ENCODE results near the gene MYBPHL. TPM values are rescaled to one million over a fixed set of nuclear protein-coding genes. Genes with fewer than 3 reads are reported as not detected.

The MYBPHL gene
- total and polyA plus RNA-seq, 4 donors, result 0.34 to 3.3 (median 1.4) TPM

- ATAC-seq (ENCODE audit: insufficient read depth, low FRiP score) (no peak), DNase-seq (no peak)
- H3K4me3 ChIP-seq, result no peak overlapping the region
- no peak for TF ChIP-seq CTCF (IDR thresholded peaks at IDR 0.05; ENCODE audit: control extremely low read depth, extremely low read depth)
- WGBS, 2 donors, result 97 to 98% methylated on average over 31 of the region's 31 CpGs
- no peak overlapping the region for H3K9ac ChIP-seq (ENCODE audit: insufficient read depth in 1 of 2, low read length in 2 of 2)
- H3K4me1 ChIP-seq (ENCODE audit: control insufficient read depth in 5 of 5, insufficient read depth in 5 of 5, low read length in 5 of 5), result peaks cover 0 to 40% (median 19%) of the 10 kb centered on the region in 5 donors
- H3K27ac ChIP-seq (ENCODE audit: low read depth in 1 of 2, low read length in 1 of 2), result no peak overlapping the region
- H3K9me3 ChIP-seq (ENCODE audit: control insufficient read depth in 4 of 4, insufficient read depth in 3 of 4, low read length in 3 of 4), result no peaks in the 10 kb centered on the region
- H3K36me3 ChIP-seq (ENCODE audit: control insufficient read depth in 4 of 4, insufficient read depth in 4 of 4, low read length in 4 of 4), result no peaks in the 10 kb centered on the region
- H3K27me3 ChIP-seq (ENCODE audit: control insufficient read depth in 3 of 3, insufficient read depth in 3 of 3, low read length in 2 of 3), result no peaks in the 10 kb centered on the region
Observed at GRCh38 chr1:109252167-109252892, 54.5 kb downstream of the MYBPHL start.

GRCh38 chr1:109251277-109252166 is 55.3 kb downstream of the MYBPHL start:
- Histone ChIP-seq H3K9me3 (ENCODE audit: control insufficient read depth in 4 of 4, insufficient read depth in 3 of 4, low read length in 3 of 4) (no peaks in the 10 kb centered on the region), H3K4me1 (ENCODE audit: control insufficient read depth in 5 of 5, insufficient read depth in 5 of 5, low read length in 5 of 5) (peaks cover 0 to 40% (median 19%) of the 10 kb centered on the region in 5 donors), H3K9ac (ENCODE audit: insufficient read depth in 1 of 2, low read length in 2 of 2) (no peak overlapping the region), H3K27ac (ENCODE audit: low read depth in 1 of 2, low read length in 1 of 2) (no peak overlapping the region), H3K27me3 (ENCODE audit: control insufficient read depth in 3 of 3, insufficient read depth in 3 of 3, low read length in 2 of 3) (no peaks in the 10 kb centered on the region), H3K36me3 (ENCODE audit: control insufficient read depth in 4 of 4, insufficient read depth in 4 of 4, low read length in 4 of 4) (no peaks in the 10 kb centered on the region), H3K4me3 (no peak overlapping the region)
- WGBS, 2 donors, result 95% methylated on average over 32 of the region's 32 CpGs
- TF ChIP-seq CTCF (IDR thresholded peaks at IDR 0.05; ENCODE audit: control extremely low read depth, extremely low read depth), result no peak
- ATAC-seq (ENCODE audit: insufficient read depth, low FRiP score) (no peak), DNase-seq (no peak)

- Histone ChIP-seq H3K9me3 (ENCODE audit: control insufficient read depth in 4 of 4, insufficient read depth in 3 of 4, low read length in 3 of 4) (no peaks in the 10 kb centered on the region), H3K27me3 (ENCODE audit: control insufficient read depth in 3 of 3, insufficient read depth in 3 of 3, low read length in 2 of 3) (no peaks in the 10 kb centered on the region), H3K9ac (ENCODE audit: insufficient read depth in 1 of 2, low read length in 2 of 2) (no peak overlapping the region), H3K4me3 (no peak overlapping the region), H3K36me3 (ENCODE audit: control insufficient read depth in 4 of 4, insufficient read depth in 4 of 4, low read length in 4 of 4) (no peaks in the 10 kb centered on the region), H3K27ac (ENCODE audit: low read depth in 1 of 2, low read length in 1 of 2) (peak overlapping the region in 1 of 2 donors; percentile 37), H3K4me1 (ENCODE audit: control insufficient read depth in 5 of 5, insufficient read depth in 5 of 5, low read length in 5 of 5) (peaks cover 0 to 39% (median 19%) of the 10 kb centered on the region in 5 donors)
- no peak for TF ChIP-seq CTCF (IDR thresholded peaks at IDR 0.05; ENCODE audit: control extremely low read depth, extremely low read depth)
- WGBS, 2 donors, result 91 to 92% methylated on average over 33 of the region's 33 CpGs
- DNase-seq (no peak), ATAC-seq (ENCODE audit: insufficient read depth, low FRiP score) (no peak)
Observed at GRCh38 chr1:109250454-109251276, 56.1 kb downstream of the MYBPHL start.
